Measurements from ENCODE around the gene ADD2.

GRCh38 chr2:70766357-70767078, 1.5 kb downstream of the ADD2 start:
- TF ChIP-seq, protein P1, sequence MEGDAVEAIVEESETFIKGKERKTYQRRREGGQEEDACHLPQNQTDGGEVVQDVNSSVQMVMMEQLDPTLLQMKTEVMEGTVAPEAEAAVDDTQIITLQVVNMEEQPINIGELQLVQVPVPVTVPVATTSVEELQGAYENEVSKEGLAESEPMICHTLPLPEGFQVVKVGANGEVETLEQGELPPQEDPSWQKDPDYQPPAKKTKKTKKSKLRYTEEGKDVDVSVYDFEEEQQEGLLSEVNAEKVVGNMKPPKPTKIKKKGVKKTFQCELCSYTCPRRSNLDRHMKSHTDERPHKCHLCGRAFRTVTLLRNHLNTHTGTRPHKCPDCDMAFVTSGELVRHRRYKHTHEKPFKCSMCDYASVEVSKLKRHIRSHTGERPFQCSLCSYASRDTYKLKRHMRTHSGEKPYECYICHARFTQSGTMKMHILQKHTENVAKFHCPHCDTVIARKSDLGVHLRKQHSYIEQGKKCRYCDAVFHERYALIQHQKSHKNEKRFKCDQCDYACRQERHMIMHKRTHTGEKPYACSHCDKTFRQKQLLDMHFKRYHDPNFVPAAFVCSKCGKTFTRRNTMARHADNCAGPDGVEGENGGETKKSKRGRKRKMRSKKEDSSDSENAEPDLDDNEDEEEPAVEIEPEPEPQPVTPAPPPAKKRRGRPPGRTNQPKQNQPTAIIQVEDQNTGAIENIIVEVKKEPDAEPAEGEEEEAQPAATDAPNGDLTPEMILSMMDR (IDR thresholded peaks at IDR 0.05): no peak
- no peak for TF ChIP-seq EZH2 (IDR thresholded peaks at IDR 0.05; ENCODE audit: borderline replicate concordance, insufficient read depth, low read depth, low read length, poor library complexity, severe bottlenecking)

All from B cell (primary cell).